ENCODE data around the gene PLEKHA4.
"Not testable (repeated sequence)": the region's sequence is repeated elsewhere in the genome, so short reads cannot be mapped to it uniquely, and the experiment has no call there.

Gene PLEKHA4

DNA sequence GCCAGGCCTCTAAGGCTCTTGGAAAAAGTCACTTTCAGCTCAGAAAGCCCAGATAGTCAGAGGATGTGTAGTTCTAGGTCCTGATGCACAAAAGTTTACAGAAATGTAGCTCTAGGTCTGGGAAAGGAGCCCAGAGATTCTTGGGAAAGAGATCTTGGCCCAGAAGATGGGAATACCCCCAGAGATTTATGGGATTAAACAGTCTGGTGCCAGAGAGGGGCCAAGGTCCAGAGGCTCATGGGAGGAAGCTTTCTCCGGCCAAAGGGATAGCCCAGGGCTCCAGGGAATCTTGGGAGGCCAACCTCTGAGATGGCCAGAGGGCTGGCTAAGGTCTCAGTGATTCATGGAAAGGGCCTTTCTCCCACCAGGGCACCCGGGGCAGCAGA lies 72.7 kb downstream of the PLEKHA4 start:
- no peak for DNase-seq

DNA sequence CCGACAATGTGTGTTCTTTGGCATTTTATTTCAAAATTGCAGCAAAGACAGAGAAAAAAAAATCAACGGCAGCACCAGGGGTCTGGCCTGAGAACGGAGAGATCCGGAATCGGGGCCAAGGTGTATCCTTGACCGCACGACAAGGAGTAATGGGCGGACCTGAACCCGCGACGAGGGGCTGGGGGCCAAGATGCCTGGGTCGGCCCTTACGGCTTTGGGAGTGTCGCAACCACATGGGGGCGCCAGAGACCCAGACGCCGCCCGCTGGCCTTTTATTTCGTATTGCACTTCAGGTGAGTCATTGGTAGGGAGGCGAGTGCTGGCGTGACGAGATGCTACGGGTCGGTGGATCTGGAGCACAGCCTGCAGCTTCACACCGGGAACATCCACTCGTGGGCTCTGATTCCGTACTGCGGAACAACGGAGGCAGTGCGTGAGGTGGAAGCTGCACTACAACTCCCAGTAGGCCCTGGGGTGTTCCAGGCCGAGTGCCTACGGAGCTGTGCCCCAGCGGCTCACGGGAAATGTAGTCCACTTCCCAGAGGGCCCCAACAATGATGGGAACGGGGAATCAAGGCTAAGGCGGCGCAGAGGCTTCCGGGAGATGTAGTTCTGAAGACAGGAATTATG lies 73.2 kb downstream of the PLEKHA4 start:
- peak; percentile 79 for DNase-seq

DNA sequence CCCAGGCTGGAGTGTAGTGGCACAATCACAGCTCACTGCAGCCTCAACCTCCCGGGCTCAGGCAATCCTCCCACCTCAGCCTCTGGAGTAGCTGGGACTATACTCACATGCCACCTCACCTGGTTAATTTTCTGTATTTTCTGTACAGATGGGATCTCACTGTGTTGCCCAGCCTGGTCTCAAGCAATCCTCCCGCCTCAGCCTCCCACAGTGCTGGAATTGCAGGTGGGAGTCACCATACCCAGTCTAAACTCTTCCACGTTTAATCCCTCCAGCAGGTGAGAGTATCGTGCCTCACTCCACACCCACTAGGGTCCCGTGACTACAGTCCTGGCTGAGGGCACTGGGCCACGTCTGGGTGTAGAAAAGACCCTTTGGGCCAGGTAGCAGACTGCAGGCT lies 74.1 kb downstream of the PLEKHA4 start:
- no peak for DNase-seq

DNA sequence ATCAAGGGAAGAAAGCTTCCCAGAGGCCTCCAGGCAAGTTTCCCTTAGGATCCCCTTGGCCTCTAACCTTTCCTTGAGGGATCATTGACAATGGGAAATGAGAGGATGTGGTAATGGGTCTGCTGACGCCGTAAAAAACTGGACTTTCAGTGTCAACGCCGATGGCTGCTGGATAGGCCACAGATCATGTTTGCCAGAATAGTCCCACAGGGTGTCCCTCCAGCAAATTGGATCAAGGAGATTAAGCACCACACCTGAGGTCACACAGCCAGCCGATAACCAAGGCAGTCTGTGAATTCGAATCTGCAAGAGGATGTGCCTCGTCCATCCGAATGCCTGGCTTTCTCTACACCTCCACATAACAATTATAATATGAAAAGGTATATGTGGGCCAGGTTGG lies 75.1 kb downstream of the PLEKHA4 start:
- no peak for DNase-seq

DNA sequence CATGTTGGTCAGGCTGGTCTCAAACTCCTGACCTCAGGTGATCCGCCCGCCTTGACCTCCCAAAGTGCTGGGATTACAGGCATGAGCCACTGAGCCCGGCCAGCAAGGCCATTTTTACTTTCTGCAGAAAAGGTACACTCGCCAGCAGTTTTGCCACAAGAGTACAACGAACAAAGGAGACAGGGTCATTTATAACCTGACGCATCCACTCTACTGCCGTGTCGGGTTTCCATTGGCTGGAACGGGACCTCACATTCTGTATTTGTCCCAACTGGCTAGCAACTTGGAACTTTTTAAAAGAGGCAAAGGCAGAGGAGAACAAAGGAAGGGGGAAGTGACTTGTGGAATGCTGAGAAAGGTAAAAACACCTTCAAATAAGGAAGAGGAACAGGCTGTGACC lies 81.1 kb downstream of the PLEKHA4 start:
- DNase-seq, result not testable (repeated sequence)

Measured in effector CD4-positive, alpha-beta T cell (primary cell).